Muscle layer of colon (tissue), 2 donors: ENCODE results near the gene COL5A1.

ENCODE experiments used
- H3K27ac ChIP-seq: one replicate; pipeline ENCODE4 v1.7.0; 2013; ENCODE audit warnings: low read depth, mild to moderate bottlenecking, low read length, moderate library complexity
- H3K27me3 ChIP-seq, 2 donors: one replicate each; pipeline ENCODE4 v1.7.0; 2013; ENCODE audit warnings: low read length in 2 of 2, mild to moderate bottlenecking in 2 of 2; ENCODE audit not compliant: insufficient read depth in 2 of 2, control insufficient read depth in 1 of 2
- H3K36me3 ChIP-seq: one replicate; pipeline ENCODE4 v1.7.0; 2013; ENCODE audit warnings: mild to moderate bottlenecking, low read length; ENCODE audit not compliant: insufficient read depth
- H3K4me1 ChIP-seq: one replicate; pipeline ENCODE4 v1.7.0; 2013; ENCODE audit warnings: mild to moderate bottlenecking, low read length; ENCODE audit not compliant: insufficient read depth
- H3K4me3 ChIP-seq, 2 donors: one replicate each; pipeline ENCODE4 v1.7.0; 2013; ENCODE audit warnings: low read length in 2 of 2, low read depth in 1 of 2, mild to moderate bottlenecking in 1 of 2, moderate library complexity in 1 of 2
- H3K9ac ChIP-seq: one replicate; pipeline ENCODE4 v1.7.0; 2013; ENCODE audit warnings: low read length
- H3K9me3 ChIP-seq: one replicate; pipeline ENCODE4 v1.7.0; 2013; ENCODE audit warnings: mild to moderate bottlenecking, low read length
- donor health status: abdominal sarcoma.
- donor health status: Adenocarcinoma of cecum.

COL5A1 gene

GRCh38 chr9:134781591-134782302 lies 140.1 kb downstream of the COL5A1 start:
- Histone ChIP-seq H3K9ac (no peak overlapping the region), H3K27ac (no peak overlapping the region), H3K4me1 (peaks cover 18% of the 10 kb centered on the region), H3K27me3 (no peaks in the 10 kb centered on the region), H3K4me3 (no peak overlapping the region), H3K9me3 (no peaks in the 10 kb centered on the region), H3K36me3 (peaks cover 40% of the 10 kb centered on the region)

- no peak overlapping the region for H3K9ac ChIP-seq
- no peak overlapping the region for H3K27ac ChIP-seq
- no peaks in the 10 kb centered on the region for H3K27me3 ChIP-seq
- peaks cover 14% of the 10 kb centered on the region for H3K4me1 ChIP-seq
- no peak overlapping the region for H3K4me3 ChIP-seq
- no peaks in the 10 kb centered on the region for H3K9me3 ChIP-seq
- peaks cover 50% of the 10 kb centered on the region for H3K36me3 ChIP-seq
These were observed 141.5 kb downstream of the COL5A1 start for GRCh38 chr9:134782921-134783698.

GRCh38 chr9:134783699-134784039 lies 142.1 kb downstream of the COL5A1 start:
- H3K4me1 ChIP-seq = peaks cover 8% of the 10 kb centered on the region

GRCh38 chr9:134784577-134785305 lies 143.1 kb downstream of the COL5A1 start:
- Histone ChIP-seq H3K27ac (no peak overlapping the region), H3K36me3 (peaks cover 59% of the 10 kb centered on the region)

More at GRCh38 chr9:134783699-134784039, 142.1 kb downstream of the COL5A1 start:
- Histone ChIP-seq H3K27me3 (no peaks in the 10 kb centered on the region), H3K36me3 (peaks cover 50% of the 10 kb centered on the region), H3K4me3 (no peak overlapping the region), H3K9ac (no peak overlapping the region), H3K9me3 (no peaks in the 10 kb centered on the region), H3K27ac (no peak overlapping the region)

GRCh38 chr9:134785325-134786108 lies 143.9 kb downstream of the COL5A1 start:
- H3K9ac ChIP-seq = no peak overlapping the region
- peaks cover 54% of the 10 kb centered on the region for H3K36me3 ChIP-seq

More at GRCh38 chr9:134784577-134785305, 143.1 kb downstream of the COL5A1 start:
- Histone ChIP-seq H3K9me3 (no peaks in the 10 kb centered on the region), H3K4me1 (no peaks in the 10 kb centered on the region), H3K9ac (no peak overlapping the region), H3K4me3 (no peak overlapping the region), H3K27me3 (no peaks in the 10 kb centered on the region)

GRCh38 chr9:134787601-134788531 lies 146.3 kb downstream of the COL5A1 start:
- H3K4me3 ChIP-seq = no peak overlapping the region
- H3K4me1 ChIP-seq = no peaks in the 10 kb centered on the region
- H3K27me3 ChIP-seq = no peaks in the 10 kb centered on the region
- no peak overlapping the region for H3K9ac ChIP-seq
- no peak overlapping the region for H3K27ac ChIP-seq
- H3K9me3 ChIP-seq = no peaks in the 10 kb centered on the region
- peaks cover 49% of the 10 kb centered on the region for H3K36me3 ChIP-seq

More at GRCh38 chr9:134785325-134786108, 143.9 kb downstream of the COL5A1 start:
- H3K27ac ChIP-seq = no peak overlapping the region
- H3K9me3 ChIP-seq = no peaks in the 10 kb centered on the region
- no peaks in the 10 kb centered on the region for H3K4me1 ChIP-seq
- no peak overlapping the region for H3K4me3 ChIP-seq
- no peaks in the 10 kb centered on the region for H3K27me3 ChIP-seq

GRCh38 chr9:134789168-134789567 lies 147.6 kb downstream of the COL5A1 start:
- H3K27ac ChIP-seq = no peak overlapping the region
- H3K9me3 ChIP-seq = no peaks in the 10 kb centered on the region
- H3K36me3 ChIP-seq = peaks cover 46% of the 10 kb centered on the region
- H3K27me3 ChIP-seq = no peaks in the 10 kb centered on the region
- no peak overlapping the region for H3K4me3 ChIP-seq
- H3K4me1 ChIP-seq = no peaks in the 10 kb centered on the region
- H3K9ac ChIP-seq = no peak overlapping the region

- Histone ChIP-seq H3K27me3 (no peaks in the 10 kb centered on the region), H3K9me3 (no peaks in the 10 kb centered on the region), H3K9ac (no peak overlapping the region), H3K4me3 (no peak overlapping the region), H3K4me1 (no peaks in the 10 kb centered on the region), H3K27ac (no peak overlapping the region), H3K36me3 (peaks cover 48% of the 10 kb centered on the region)
These were observed 149.4 kb downstream of the COL5A1 start for GRCh38 chr9:134791009-134791408.

GRCh38 chr9:134792627-134793026 lies 151.0 kb downstream of the COL5A1 start:
- Histone ChIP-seq H3K9me3 (no peaks in the 10 kb centered on the region), H3K27ac (no peak overlapping the region), H3K4me3 (no peak overlapping the region), H3K9ac (no peak overlapping the region), H3K4me1 (no peaks in the 10 kb centered on the region), H3K27me3 (no peaks in the 10 kb centered on the region), H3K36me3 (peaks cover 42% of the 10 kb centered on the region)
